ENCODE results near the gene ATE1. TPM values are rescaled to one million over a fixed set of nuclear protein-coding genes. Genes with fewer than 3 reads are reported as not detected.

Gene ATE1
- total and polyA plus RNA-seq, 2 donors (not counting 3 experiments of a cell fraction or from before 2014, with no cell fraction given), result 8.7 to 27.1 TPM

GRCh38 chr10:121899727-121900126, 28.1 kb downstream of the ATE1 start:
- no peak overlapping the region for H3K4me2 ChIP-seq (ENCODE audit: insufficient read depth, low read length)
- DNase-seq (ENCODE audit: low read depth, low spot score), result no peak
- dilution Hi-C loops (cut with MboI; ENCODE audit: extremely low pct_ligation_motif_present, low sequenced_read_pairs) (no loop called here), intact Hi-C loops (cut with micrococcal nuclease) (loop anchor here (1.0 to 2.0 kb wide), 4 partner anchors 165 to 956 kb away; no protein-coding TSS in a partner anchor)
- no peaks in the 10 kb centered on the region for H3K27me3 ChIP-seq (ENCODE audit: control insufficient read depth in 2 of 2, insufficient read depth in 2 of 2, low read length in 2 of 2)
- no peak overlapping the region for H3K9ac ChIP-seq (replicated peaks; ENCODE audit: extremely low read depth, insufficient read depth, low read length)
- no peaks in the 10 kb centered on the region for H3K79me2 ChIP-seq (ENCODE audit: control insufficient read depth, insufficient read depth, low read length)
- H3K9me1 ChIP-seq (replicated peaks; ENCODE audit: control insufficient read depth, extremely low read depth, insufficient read depth, low read length), result no peaks in the 10 kb centered on the region
- H3K4me1 ChIP-seq (ENCODE audit: control insufficient read depth, extremely low read depth, insufficient read depth, low read length), result no peaks in the 10 kb centered on the region
- POLR2A ChIA-PET, result no interaction called here
- CTCF ChIA-PET, result interaction anchor here (0.6 to 4.4 kb wide), 8 partner anchors 9 to 956 kb away, joined by 3 to 141 read pairs (median 18); no protein-coding TSS in a partner anchor
- no peak overlapping the region for H3K4me3 ChIP-seq (replicated peaks in 1 of 3; ENCODE audit: insufficient read depth in 1 of 3, low read depth in 1 of 3, low read length in 3 of 3)
- H3K36me3 ChIP-seq (ENCODE audit: control insufficient read depth in 2 of 2, extremely low read depth in 1 of 2, insufficient read depth in 2 of 2, low read length in 2 of 2), result peaks cover 7 to 9% of the 10 kb centered on the region in 2 experiments
- BruUV-seq (replicated peaks), result no TSS peak
- no peak overlapping the region for H3K27ac ChIP-seq (ENCODE audit: insufficient read depth, low read depth, low read length)
- H4K20me1 ChIP-seq (replicated peaks; ENCODE audit: control insufficient read depth, extremely low read depth, insufficient read depth, low read length), result peaks cover 2% of the 10 kb centered on the region
- H2AFZ ChIP-seq (ENCODE audit: low read depth, low read length), result no peak overlapping the region
- FAIRE-seq, result no peak
- TF ChIP-seq MAX (IDR thresholded peaks at IDR 0.05; ENCODE audit: insufficient read depth, insufficient read length), result no peak
- TF ChIP-seq JUN (IDR thresholded peaks at IDR 0.05; ENCODE audit: borderline replicate concordance, insufficient read depth, insufficient read length, low read depth), result no peak
- TF ChIP-seq CTCF (IDR thresholded peaks at IDR 0.05; ENCODE audit: extremely low read depth in 1 of 2, insufficient read depth in 1 of 2, low read depth in 1 of 2, low read length in 2 of 2), result no peak
- TF ChIP-seq MYC (IDR thresholded peaks at IDR 0.05; ENCODE audit: low read depth, low read length), result no peak
- no peak for TF ChIP-seq POLR2AphosphoS5 (IDR thresholded peaks at IDR 0.05; ENCODE audit: insufficient read depth, low read depth, low read length)
- no peak for TF ChIP-seq FOS (IDR thresholded peaks at IDR 0.05; ENCODE audit: borderline replicate concordance, insufficient read depth, low read length)
- TF ChIP-seq EZH2 (IDR thresholded peaks at IDR 0.05; ENCODE audit: borderline replicate concordance, low read depth, low read length, severe bottlenecking), result no peak
- no peaks in the 10 kb centered on the region for H3K9me3 ChIP-seq (replicated peaks; ENCODE audit: control insufficient read depth, insufficient read depth, low read length)
